IPS-18a (cell line): Measurements from ENCODE around the gene GGA1.

Experiments used
- H3K27ac ChIP-seq: one replicate; pipeline ENCODE4 v1.5.1; 2013; ENCODE audit warnings: low read length
- H3K27me3 ChIP-seq: one replicate; pipeline ENCODE4 v1.6.1; 2013; ENCODE audit warnings: mild to moderate bottlenecking, low read length; ENCODE audit not compliant: control insufficient read depth, insufficient read depth
- H3K36me3 ChIP-seq: one replicate; pipeline ENCODE4 v1.6.1; 2013; ENCODE audit warnings: low read depth, low read length; ENCODE audit not compliant: control insufficient read depth
- H3K4me1 ChIP-seq: one replicate; pipeline ENCODE4 v1.6.1; 2013; ENCODE audit warnings: low read depth, low read length; ENCODE audit not compliant: control insufficient read depth
- H3K4me3 ChIP-seq: one replicate; pipeline ENCODE4 v1.5.1; 2013; ENCODE audit warnings: low read length
- H3K9ac ChIP-seq: one replicate; pipeline ENCODE4 v1.6.1; 2013; ENCODE audit warnings: mild to moderate bottlenecking, low read length, moderate library complexity
- H3K9me3 ChIP-seq: one replicate; pipeline ENCODE4 v1.6.1; 2013; ENCODE audit warnings: low read depth, low read length; ENCODE audit not compliant: control insufficient read depth

Gene GGA1

DNA sequence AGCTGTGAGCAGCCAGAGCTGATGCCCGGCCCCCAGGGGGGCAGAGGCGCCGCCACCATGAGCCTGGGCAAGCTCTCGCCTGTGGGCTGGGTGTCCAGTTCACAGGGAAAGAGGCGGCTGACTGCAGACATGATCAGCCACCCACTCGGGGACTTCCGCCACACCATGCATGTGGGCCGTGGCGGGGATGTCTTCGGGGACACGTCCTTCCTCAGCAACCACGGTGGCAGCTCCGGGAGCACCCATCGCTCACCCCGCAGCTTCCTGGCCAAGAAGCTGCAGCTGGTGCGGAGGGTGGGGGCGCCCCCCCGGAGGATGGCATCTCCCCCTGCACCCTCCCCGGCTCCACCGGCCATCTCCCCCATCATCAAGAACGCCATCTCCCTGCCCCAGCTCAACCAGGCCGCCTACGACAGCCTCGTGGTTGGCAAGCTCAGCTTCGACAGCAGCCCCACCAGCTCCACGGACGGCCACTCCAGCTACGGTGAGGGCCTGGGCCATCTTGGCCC, 42.3 kb upstream of the GGA1 start:
- Histone ChIP-seq H3K9ac (no peak overlapping the region), H3K4me1 (peaks cover 24% of the 10 kb centered on the region), H3K27me3 (peaks cover 14% of the 10 kb centered on the region)

GRCh38 chr22:37566903-37567798, 41.5 kb upstream of the GGA1 start:
- Histone ChIP-seq H3K36me3 (no peaks in the 10 kb centered on the region), H3K27ac (no peak overlapping the region), H3K27me3 (peaks cover 6% of the 10 kb centered on the region), H3K9me3 (no peaks in the 10 kb centered on the region), H3K4me3 (no peak overlapping the region), H3K4me1 (peaks cover 18% of the 10 kb centered on the region), H3K9ac (no peak overlapping the region)

More for the DNA sequence above, 42.3 kb upstream of the GGA1 start:
- Histone ChIP-seq H3K9me3 (no peaks in the 10 kb centered on the region), H3K36me3 (no peaks in the 10 kb centered on the region), H3K27ac (no peak overlapping the region), H3K4me3 (no peak overlapping the region)

DNA sequence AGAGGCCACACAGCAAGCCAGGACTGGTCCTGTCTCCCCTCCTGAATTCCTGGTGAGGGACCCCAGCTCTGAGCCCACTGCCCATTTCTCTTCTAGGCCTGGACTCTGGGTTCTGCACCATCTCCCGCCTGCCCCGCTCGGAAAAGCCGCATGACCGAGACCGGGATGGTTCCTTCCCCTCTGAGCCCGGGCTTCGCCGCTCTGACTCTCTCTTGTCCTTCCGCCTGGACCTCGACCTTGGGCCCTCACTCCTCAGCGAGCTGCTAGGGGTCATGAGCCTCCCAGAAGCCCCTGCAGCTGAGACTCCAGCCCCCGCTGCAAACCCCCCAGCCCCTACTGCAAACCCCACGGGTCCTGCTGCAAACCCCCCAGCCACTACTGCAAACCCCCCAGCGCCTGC, 40.6 kb upstream of the GGA1 start:
- H3K36me3 ChIP-seq: no peaks in the 10 kb centered on the region
- no peaks in the 10 kb centered on the region for H3K27me3 ChIP-seq
- H3K9me3 ChIP-seq: no peaks in the 10 kb centered on the region
- no peak overlapping the region for H3K27ac ChIP-seq
- peaks cover 18% of the 10 kb centered on the region for H3K4me1 ChIP-seq
- H3K9ac ChIP-seq: no peak overlapping the region
- H3K4me3 ChIP-seq: no peak overlapping the region

DNA sequence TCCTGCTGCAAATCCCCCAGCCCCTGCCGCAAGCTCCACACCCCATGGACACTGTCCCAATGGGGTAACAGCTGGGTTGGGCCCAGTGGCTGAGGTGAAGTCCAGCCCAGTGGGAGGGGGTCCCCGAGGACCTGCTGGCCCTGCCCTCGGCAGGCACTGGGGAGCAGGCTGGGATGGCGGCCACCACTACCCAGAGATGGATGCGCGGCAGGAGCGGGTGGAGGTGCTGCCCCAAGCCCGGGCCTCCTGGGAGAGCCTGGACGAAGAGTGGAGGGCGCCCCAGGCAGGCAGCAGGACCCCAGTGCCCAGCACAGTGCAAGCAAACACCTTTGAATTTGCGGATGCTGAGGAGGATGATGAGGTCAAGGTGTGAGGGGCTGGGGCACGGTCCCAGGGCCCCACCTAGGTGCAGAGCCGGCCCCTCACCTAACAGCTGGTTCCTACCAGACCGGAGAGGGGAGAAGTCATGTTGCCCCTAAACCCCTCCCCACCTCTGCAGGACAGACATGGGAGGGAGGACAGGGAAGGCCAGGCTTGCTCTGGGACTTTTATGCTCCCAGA, 40.1 kb upstream of the GGA1 start:
- Histone ChIP-seq H3K9ac (no peak overlapping the region), H3K4me3 (no peak overlapping the region), H3K36me3 (no peaks in the 10 kb centered on the region), H3K9me3 (no peaks in the 10 kb centered on the region), H3K4me1 (peaks cover 12% of the 10 kb centered on the region), H3K27ac (no peak overlapping the region), H3K27me3 (no peaks in the 10 kb centered on the region)

DNA sequence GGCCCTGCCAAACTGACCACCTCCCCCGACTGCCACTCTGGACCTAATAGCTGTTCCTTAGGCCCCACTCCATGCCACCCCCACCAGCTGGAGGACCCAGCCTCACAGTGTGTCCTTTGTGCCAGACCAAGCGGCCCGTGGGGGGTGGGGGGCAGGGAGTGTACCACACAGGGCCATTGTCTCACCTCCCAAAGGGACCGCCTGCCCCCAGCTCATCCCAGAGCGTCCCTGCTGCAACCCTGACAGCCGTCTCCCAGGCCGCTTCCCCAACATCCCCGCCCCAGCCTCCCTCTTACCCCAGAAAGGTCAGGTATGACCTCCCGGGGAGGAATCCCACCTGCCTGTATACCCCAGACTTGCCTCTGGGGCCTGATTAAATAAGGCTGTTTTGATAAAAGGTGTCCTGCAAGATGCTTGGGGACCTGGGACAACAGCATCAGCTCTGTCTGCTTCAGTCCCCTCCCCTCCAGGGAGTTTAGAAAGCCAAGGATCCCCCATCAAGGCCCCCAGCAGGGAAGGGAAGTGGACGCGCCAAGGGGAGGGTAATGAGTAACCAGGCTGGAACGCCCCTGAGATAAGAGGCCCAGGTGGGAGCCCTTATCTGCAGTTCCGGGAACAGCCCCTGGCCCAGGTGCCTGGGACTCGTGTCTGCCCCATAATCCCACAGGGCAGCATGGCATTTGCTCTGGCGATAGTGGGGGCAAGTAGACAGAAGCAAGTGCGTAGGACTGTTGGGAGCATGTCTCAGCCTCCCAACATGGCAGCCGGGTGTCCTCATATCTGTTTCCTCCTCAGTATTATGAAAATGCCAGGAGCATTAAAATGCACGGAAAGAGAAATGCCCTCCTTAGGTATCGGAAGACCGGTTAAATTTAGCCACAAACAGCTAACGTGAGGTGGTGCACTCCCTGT, 39.4 kb upstream of the GGA1 start:
- no peaks in the 10 kb centered on the region for H3K27me3 ChIP-seq
- H3K9me3 ChIP-seq: no peaks in the 10 kb centered on the region
- H3K27ac ChIP-seq: no peak overlapping the region
- H3K36me3 ChIP-seq: no peaks in the 10 kb centered on the region
- no peak overlapping the region for H3K9ac ChIP-seq
- H3K4me3 ChIP-seq: no peak overlapping the region
- H3K4me1 ChIP-seq: peaks cover 11% of the 10 kb centered on the region

DNA sequence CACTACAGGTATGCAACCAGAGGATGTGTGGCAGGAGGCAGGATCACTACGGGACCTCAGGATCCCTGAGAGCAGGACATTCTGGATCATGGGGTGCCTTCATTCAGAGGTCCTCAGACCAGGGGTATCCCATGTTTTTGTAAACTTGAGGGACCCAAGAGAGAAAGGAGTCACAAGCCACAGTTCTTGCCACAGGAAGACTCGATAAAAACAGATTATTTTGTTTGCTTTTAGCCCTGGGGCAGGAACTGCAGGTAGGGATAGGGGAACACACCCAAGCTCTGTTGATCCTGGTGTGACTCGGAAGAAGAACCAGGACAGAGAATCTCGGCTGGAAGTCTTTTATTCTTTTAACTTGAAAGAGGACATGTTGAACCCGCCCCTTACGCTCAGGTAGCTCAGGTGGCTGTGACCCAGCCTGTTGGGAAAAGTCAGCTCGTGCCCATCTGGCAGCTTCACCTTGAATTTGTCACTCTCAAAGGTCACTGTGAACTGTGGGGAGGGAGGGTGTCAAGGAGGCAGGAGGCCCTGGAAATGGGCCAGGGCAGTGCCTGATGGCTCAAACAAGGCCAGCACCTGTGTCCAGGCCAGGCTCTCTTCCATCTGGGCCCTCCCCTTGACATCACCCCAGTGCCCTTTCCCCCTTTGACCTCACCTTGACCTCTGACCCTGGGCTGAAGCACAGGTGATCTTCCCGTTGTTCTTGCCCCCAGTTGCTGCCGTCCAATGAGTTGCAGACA, 38.5 kb upstream of the GGA1 start:
- Histone ChIP-seq H3K9me3 (no peaks in the 10 kb centered on the region), H3K4me1 (peaks cover 11% of the 10 kb centered on the region), H3K36me3 (no peaks in the 10 kb centered on the region), H3K27me3 (no peaks in the 10 kb centered on the region), H3K9ac (no peak overlapping the region), H3K4me3 (no peak overlapping the region), H3K27ac (no peak overlapping the region)

- H3K36me3 ChIP-seq: no peaks in the 10 kb centered on the region
- H3K4me1 ChIP-seq: peaks cover 11% of the 10 kb centered on the region
- no peak overlapping the region for H3K4me3 ChIP-seq
- no peak overlapping the region for H3K9ac ChIP-seq
- H3K27ac ChIP-seq: no peak overlapping the region
- H3K9me3 ChIP-seq: no peaks in the 10 kb centered on the region
- no peaks in the 10 kb centered on the region for H3K27me3 ChIP-seq
These were observed 38.0 kb upstream of the GGA1 start for GRCh38 chr22:37570661-37570976.

- H3K27ac ChIP-seq: no peak overlapping the region
- no peak overlapping the region for H3K4me3 ChIP-seq
- no peaks in the 10 kb centered on the region for H3K36me3 ChIP-seq
- peaks cover 11% of the 10 kb centered on the region for H3K4me1 ChIP-seq
- H3K9me3 ChIP-seq: no peaks in the 10 kb centered on the region
- no peak overlapping the region for H3K9ac ChIP-seq
- H3K27me3 ChIP-seq: no peaks in the 10 kb centered on the region
These were observed 37.2 kb upstream of the GGA1 start for GRCh38 chr22:37571258-37571991.

DNA sequence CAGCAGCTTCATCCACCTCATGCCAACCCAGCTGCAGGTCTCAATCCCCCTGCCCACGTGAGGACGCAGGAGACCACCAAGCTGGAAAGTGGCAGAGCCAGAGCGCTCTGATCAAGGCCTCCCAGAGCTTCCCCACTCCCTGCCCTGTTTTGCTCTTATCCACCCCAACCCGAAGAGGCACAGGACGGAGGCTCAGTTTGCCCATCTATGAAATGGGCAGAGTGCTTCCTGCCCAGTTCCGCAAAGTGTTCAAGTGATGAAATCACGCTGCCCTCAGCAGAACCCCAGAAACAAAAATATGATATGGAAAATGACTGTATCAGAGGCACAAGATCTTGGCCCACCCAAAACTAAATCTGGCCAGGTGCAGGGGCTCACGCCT, 36.7 kb upstream of the GGA1 start:
- Histone ChIP-seq H3K36me3 (no peaks in the 10 kb centered on the region), H3K27ac (no peak overlapping the region), H3K4me1 (peaks cover 11% of the 10 kb centered on the region), H3K27me3 (no peaks in the 10 kb centered on the region), H3K9me3 (no peaks in the 10 kb centered on the region), H3K9ac (no peak overlapping the region), H3K4me3 (no peak overlapping the region)

DNA sequence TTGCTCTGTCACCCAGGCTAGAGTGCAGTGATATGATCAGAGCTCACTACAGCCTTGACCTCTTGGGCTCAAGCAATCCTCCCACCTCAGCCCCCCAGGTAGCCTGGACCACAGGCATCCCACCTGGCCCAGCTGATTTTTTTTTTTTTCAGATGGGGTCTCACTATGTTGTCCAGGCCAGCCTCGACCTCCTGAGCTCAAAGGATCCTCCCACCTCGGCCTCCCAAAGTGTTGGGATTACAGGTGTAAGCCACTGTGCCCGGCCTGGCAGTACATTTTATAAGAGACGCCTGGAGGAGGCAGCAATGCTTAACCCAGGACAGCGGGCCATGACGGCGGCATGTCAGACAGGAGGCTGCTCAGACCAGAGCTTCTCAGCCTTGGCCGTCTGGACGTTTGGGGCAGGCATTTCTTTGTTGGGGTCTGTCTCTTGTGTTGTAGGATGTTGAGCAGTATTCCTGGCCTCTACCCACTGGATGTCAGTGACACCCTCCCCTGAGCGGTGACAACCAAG, 33.1 kb upstream of the GGA1 start:
- H3K9me3 ChIP-seq: no peaks in the 10 kb centered on the region
- H3K4me3 ChIP-seq: no peak overlapping the region
- no peak overlapping the region for H3K27ac ChIP-seq
- H3K27me3 ChIP-seq: no peaks in the 10 kb centered on the region
- no peaks in the 10 kb centered on the region for H3K36me3 ChIP-seq
- no peaks in the 10 kb centered on the region for H3K4me1 ChIP-seq
- no peak overlapping the region for H3K9ac ChIP-seq
